H1 (cell line): ENCODE measurements around the gene CKS1B. TPM values are rescaled to one million over a fixed set of nuclear protein-coding genes. Genes with fewer than 3 reads are reported as not detected.

ENCODE experiments used
- ASH2L ChIP-seq: fragments of 200-600, 300-600 bp; sonication (generic); IDR thresholded peaks from one replicate; pipeline ENCODE4 v1.7.1; 2017; ENCODE audit warnings: low read length
- ATF2 ChIP-seq: IDR thresholded peaks from 2 replicates; pipeline ENCODE4 v1.6.1; 2012; ENCODE audit warnings: low read length, inconsistent platforms
- RAD21 ChIP-seq, 2 experiments: IDR thresholded peaks in 1 of 2; conservative IDR thresholded peaks in 1 of 2; 2 replicates each; pipeline ENCODE4 v1.6.1; 2011; ENCODE audit warnings: low read depth in 2 of 2, low read length in 2 of 2, improper control_type of control experiment in 1 of 2, inconsistent platforms in 1 of 2, mild to moderate bottlenecking in 1 of 2, moderate library complexity in 1 of 2
- polyA plus RNA-seq, 7 experiments: library from polyadenylated mRNA; depleted of rRNA in 3 of 7; stranded (reverse) in 5 of 7; unstranded in 2 of 7; fragments of >200 nt in 5 of 7; fragments of 200-250 nt in 2 of 7; gene quantifications; 1 replicate in 5 of 7; 2 replicates in 1 of 7; 4 replicates in 1 of 7; pipeline versions ENCODE4 v1.2.1 to v1.2.3, GENCODE V29; 2011 to 2013; ENCODE audit warnings: missing spikeins in 2 of 7, mixed read lengths in 2 of 7
- total RNA-seq: library from RNA; stranded (reverse); fragmentation: NEBNext Ultra II Directional; extraction: Animal tissue kit (Norgen Biotek cat#: 25700); gene quantifications from 2 replicates; pipeline ENCODE4 v1.2.1, GENCODE V29; 2021

CKS1B gene
- total and polyA plus RNA-seq, 2 of the 8 experiments (the other 6 are each of a cell fraction or from before 2014, with no cell fraction given) = 294 to 1,025 TPM

DNA sequence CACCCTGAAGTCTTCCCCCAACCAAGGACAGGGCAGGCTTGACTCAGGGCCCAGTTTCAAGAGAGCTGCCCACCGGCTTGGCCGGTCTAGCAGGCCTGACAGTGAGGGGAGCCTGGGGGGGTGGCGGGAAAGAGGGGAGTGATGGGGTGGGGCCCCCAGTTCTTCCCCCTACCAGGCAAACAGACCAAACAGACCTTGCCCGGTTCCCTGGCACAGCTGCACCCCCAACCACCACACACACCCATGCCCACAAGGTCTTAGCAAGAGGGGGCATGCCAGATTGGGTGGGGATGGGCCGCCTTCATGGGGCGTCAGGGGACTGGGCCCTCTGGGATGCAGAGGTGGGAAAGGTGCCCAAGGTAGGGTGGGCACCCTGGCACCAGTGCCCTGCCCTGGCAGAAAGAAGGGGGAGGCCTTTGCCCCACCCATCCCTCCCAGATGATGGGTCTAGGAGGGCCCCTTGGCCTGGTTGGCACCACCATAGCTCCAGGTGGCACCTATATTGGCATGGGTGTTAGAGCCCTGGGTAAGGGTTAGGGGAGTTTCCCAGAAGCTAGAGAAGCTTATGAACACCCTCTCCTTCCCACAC, 37.0 kb downstream of the CKS1B start (continued):
- TF ChIP-seq RAD21 (IDR thresholded peaks at IDR 0.05 in 1 of 2, conservative IDR thresholded peaks at IDR 0.05 in 1 of 2; ENCODE audit: low read depth in 2 of 2, low read length in 2 of 2) = no peak
- TF ChIP-seq ASH2L = no peak
- no peak for TF ChIP-seq ATF2
